GM19438 (cell line): ENCODE data around the gene RASA3.

Experiments
- ATAC-seq: cut with Tn5 transposase; IDR thresholded peaks from one replicate; pipeline ENCODE4 v1.9.1; 2021; ENCODE audit warnings: low read depth; ENCODE audit not compliant: unreplicated experiment

RASA3 gene

GRCh38 chr13:113947311-113948033, 185.0 kb downstream of the RASA3 start:
- ATAC-seq = no peak

- ATAC-seq = no peak
Observed at GRCh38 chr13:113946409-113947181, 185.8 kb downstream of the RASA3 start.

GRCh38 chr13:113945857-113946408, 186.5 kb downstream of the RASA3 start:
- no peak for ATAC-seq

GRCh38 chr13:113943821-113944565, 188.4 kb downstream of the RASA3 start:
- no peak for ATAC-seq

GRCh38 chr13:113942591-113943103, 189.8 kb downstream of the RASA3 start:
- no peak for ATAC-seq

GRCh38 chr13:113941571-113942191, 190.7 kb downstream of the RASA3 start:
- ATAC-seq = no peak

GRCh38 chr13:113939944-113940297, 192.5 kb downstream of the RASA3 start:
- no peak for ATAC-seq

GRCh38 chr13:113939129-113939943, 193.1 kb downstream of the RASA3 start:
- no peak for ATAC-seq

- no peak for ATAC-seq
Observed at GRCh38 chr13:113938716-113939115, 193.7 kb downstream of the RASA3 start.

- ATAC-seq = no peak
Observed at GRCh38 chr13:113938246-113938645, 194.2 kb downstream of the RASA3 start.

GRCh38 chr13:113937527-113938180, 194.8 kb downstream of the RASA3 start:
- no peak for ATAC-seq

- no peak for ATAC-seq
Observed at GRCh38 chr13:113937073-113937472, 195.3 kb downstream of the RASA3 start.

GRCh38 chr13:113936166-113936965, 196.1 kb downstream of the RASA3 start:
- no peak for ATAC-seq

- ATAC-seq = no peak
Observed at GRCh38 chr13:113935001-113935844, 197.2 kb downstream of the RASA3 start.

- no peak for ATAC-seq
Observed at GRCh38 chr13:113934576-113934975, 197.8 kb downstream of the RASA3 start.

GRCh38 chr13:113933901-113934300, 198.5 kb downstream of the RASA3 start:
- no peak for ATAC-seq

GRCh38 chr13:113931841-113932459, 200.5 kb downstream of the RASA3 start:
- ATAC-seq = no peak
